Placental pericyte (primary cell): Measurements from ENCODE around the gene CDC25B. TPM values are rescaled to one million over a fixed set of nuclear protein-coding genes. Genes with fewer than 3 reads are reported as not detected.

Experiments used
- total RNA-seq: library from RNA; depleted of rRNA; stranded (reverse); fragments of >200 nt; gene quantifications from 2 replicates; pipeline ENCODE4 v1.2.3, GENCODE V29; 2012

The CDC25B gene
- 70.7 and 92.6 TPM in 2 replicates for total RNA-seq

GRCh38 chr20:3795511-3796468 lies at the start of gene CDC25B:
CDC25B (plus strand) TSS chr20:3796310; CDS start chr20:3796532, 222 bp downstream.

GRCh38 chr20:3767427-3768341 lies 28.4 kb upstream of the CDC25B start, which contains the start of gene ADISSP:
ADISSP (minus strand) TSS chr20:3767753; CDS start chr20:3760100, 7,653 bp downstream.

GRCh38 chr20:3781153-3781910 lies 14.8 kb upstream of the CDC25B start, which contains the start of gene SPEF1:
SPEF1 (minus strand) TSS chr20:3781448; CDS start chr20:3781287, 161 bp downstream.

GRCh38 chr20:3786665-3787323 lies 9.3 kb upstream of the CDC25B start, which contains the start of gene CENPB:
CENPB (minus strand) TSS chr20:3786740; CDS start chr20:3786483, 257 bp downstream.

GRCh38 chr20:3820048-3820900 lies 24.2 kb downstream of the CDC25B start, which contains the start of gene AP5S1:
AP5S1 (plus strand) TSS chr20:3820547; CDS start chr20:3822118, 1,571 bp downstream.

GRCh38 chr20:3846740-3847428 lies 50.8 kb downstream of the CDC25B start, which contains the start of gene MAVS:
MAVS (plus strand) TSS chr20:3846834; CDS start chr20:3854625, 7,791 bp downstream.

Other genes with a start within 250 kb of the CDC25B start
- not detected in 2 replicates for gene GFRA4, start 132.9 kb upstream of the CDC25B start, total RNA-seq
- gene ADAM33, start 114.3 kb upstream of the CDC25B start, total RNA-seq, result 11.4 and 19.5 TPM in 2 replicates
- gene SIGLEC1, start 83.7 kb upstream of the CDC25B start, total RNA-seq, result under 0.01 TPM in 2 replicates
- under 0.01 TPM in 1 of 2 replicates, not detected in the other for gene HSPA12B, start 63.6 kb upstream of the CDC25B start, total RNA-seq
- 13.8 and 31.2 TPM in 2 replicates for gene ADISSP, start 28.6 kb upstream of the CDC25B start, total RNA-seq
- 0.14 and 0.22 TPM in 2 replicates for gene SPEF1, start 14.9 kb upstream of the CDC25B start, total RNA-seq
- 105 and 150 TPM in 2 replicates for gene CENPB, start 9.6 kb upstream of the CDC25B start, total RNA-seq
- gene AP5S1, start 24.2 kb downstream of the CDC25B start, total RNA-seq, result 24.9 and 33.6 TPM in 2 replicates
- gene MAVS, start 50.5 kb downstream of the CDC25B start, total RNA-seq, result 23.2 and 42.4 TPM in 2 replicates
- gene PANK2, start 93.1 kb downstream of the CDC25B start, total RNA-seq, result 50.3 and 67.0 TPM in 2 replicates
- gene RNF24, start 219.2 kb downstream of the CDC25B start, total RNA-seq, result 25.4 and 31.5 TPM in 2 replicates